Measurements from ENCODE around the gene TNK2.

DNA sequence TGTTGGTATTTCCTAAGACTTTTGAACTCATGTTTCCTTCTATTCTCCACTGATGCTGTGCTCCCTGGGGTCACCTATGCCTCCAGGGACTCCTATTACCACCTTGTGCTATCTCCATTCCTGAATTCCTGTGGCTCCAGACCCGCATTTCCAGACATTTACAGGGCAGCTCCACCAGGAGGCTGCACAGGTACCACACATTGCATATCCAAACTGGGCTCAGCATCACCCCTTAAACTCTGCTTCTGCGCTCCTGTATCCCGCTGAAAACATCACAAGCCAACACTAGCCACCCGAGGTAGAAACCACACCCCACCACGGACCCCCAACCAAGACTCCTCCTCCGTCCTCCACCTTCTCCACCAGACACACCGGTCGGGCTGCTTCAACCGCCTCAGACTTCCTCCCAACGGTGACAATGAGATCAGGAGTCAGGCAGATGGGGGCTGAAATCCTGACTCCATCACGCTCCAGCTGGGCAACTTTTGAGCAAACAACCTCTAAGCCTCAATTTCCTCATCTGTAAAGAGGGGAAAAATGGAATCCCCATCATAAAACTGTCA lies 10.4 kb downstream of the TNK2 start:
- TF ChIP-seq, protein P1, sequence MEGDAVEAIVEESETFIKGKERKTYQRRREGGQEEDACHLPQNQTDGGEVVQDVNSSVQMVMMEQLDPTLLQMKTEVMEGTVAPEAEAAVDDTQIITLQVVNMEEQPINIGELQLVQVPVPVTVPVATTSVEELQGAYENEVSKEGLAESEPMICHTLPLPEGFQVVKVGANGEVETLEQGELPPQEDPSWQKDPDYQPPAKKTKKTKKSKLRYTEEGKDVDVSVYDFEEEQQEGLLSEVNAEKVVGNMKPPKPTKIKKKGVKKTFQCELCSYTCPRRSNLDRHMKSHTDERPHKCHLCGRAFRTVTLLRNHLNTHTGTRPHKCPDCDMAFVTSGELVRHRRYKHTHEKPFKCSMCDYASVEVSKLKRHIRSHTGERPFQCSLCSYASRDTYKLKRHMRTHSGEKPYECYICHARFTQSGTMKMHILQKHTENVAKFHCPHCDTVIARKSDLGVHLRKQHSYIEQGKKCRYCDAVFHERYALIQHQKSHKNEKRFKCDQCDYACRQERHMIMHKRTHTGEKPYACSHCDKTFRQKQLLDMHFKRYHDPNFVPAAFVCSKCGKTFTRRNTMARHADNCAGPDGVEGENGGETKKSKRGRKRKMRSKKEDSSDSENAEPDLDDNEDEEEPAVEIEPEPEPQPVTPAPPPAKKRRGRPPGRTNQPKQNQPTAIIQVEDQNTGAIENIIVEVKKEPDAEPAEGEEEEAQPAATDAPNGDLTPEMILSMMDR (IDR thresholded peaks at IDR 0.05) = no peak
- TF ChIP-seq EZH2 (IDR thresholded peaks at IDR 0.05; ENCODE audit: borderline replicate concordance, insufficient read depth, low read depth, low read length, poor library complexity, severe bottlenecking) = no peak
